HepG2 (cell line): ENCODE measurements around the gene BANP. TPM values are rescaled to one million over a fixed set of nuclear protein-coding genes. Genes with fewer than 3 reads are reported as not detected.
A peak's percentile ranks its signal among the peaks of the same experiment; 100 is the strongest.

ENCODE experiments used
- AHR ChIP-seq: IDR thresholded peaks from 2 replicates; pipeline ENCODE4 v1.6.1; 2018; ENCODE audit warnings: missing genetic modification reagents, missing compliant biosample characterization
- CEBPZ ChIP-seq: IDR thresholded peaks from 2 replicates; pipeline ENCODE4 v1.6.1; 2012; ENCODE audit warnings: low read length, improper control_type of control experiment
- ETV6 ChIP-seq: sonication (generic); formaldehyde crosslinking; conservative IDR thresholded peaks from 2 replicates; pipeline ENCODE4 v1.4.0; 2020; ENCODE audit warnings: missing genetic modification reagents
- FOXO4 ChIP-seq: sonication (generic); formaldehyde crosslinking; conservative IDR thresholded peaks from 2 replicates; pipeline ENCODE4 v1.8.1; 2023; ENCODE audit warnings: missing genetic modification reagents
- HNRNPH1 ChIP-seq: fragments of 200-400 bp; formaldehyde crosslinking; optimal IDR thresholded peaks from 2 replicates; pipeline ENCODE3; 2017; ENCODE audit warnings: mild to moderate bottlenecking, low read depth, low read length
- HNRNPLL ChIP-seq: fragments of 200-400 bp; formaldehyde crosslinking; IDR thresholded peaks from 2 replicates; pipeline ENCODE4 v1.6.1; 2017; ENCODE audit warnings: mild to moderate bottlenecking, low read depth, low read length; ENCODE audit not compliant: poor library complexity, severe bottlenecking
- ISL2 ChIP-seq: sonication (generic); formaldehyde crosslinking; IDR thresholded peaks from 2 replicates; pipeline ENCODE4 v1.5.0; 2020; ENCODE audit warnings: missing genetic modification reagents
- MED13 ChIP-seq: sonication (generic); formaldehyde crosslinking; IDR thresholded peaks from 2 replicates; pipeline ENCODE4 v1.5.0; 2020; ENCODE audit warnings: missing genetic modification reagents
- NFIB ChIP-seq: sonication (generic); formaldehyde crosslinking; IDR thresholded peaks from 2 replicates; pipeline ENCODE4 v1.9.0; 2021; ENCODE audit warnings: missing genetic modification reagents, mild to moderate bottlenecking, borderline replicate concordance
- NR3C1 ChIP-seq: sonication (generic); formaldehyde crosslinking; IDR thresholded peaks from 2 replicates; pipeline ENCODE4 v1.4.0; 2020; ENCODE audit warnings: missing genetic modification reagents
- PLRG1 ChIP-seq: fragments of 450-650 bp; conservative IDR thresholded peaks from 2 replicates; pipeline ENCODE4 v1.6.1; 2016
- PRPF4 ChIP-seq: fragments of 200-400 bp; formaldehyde crosslinking; IDR thresholded peaks from 2 replicates; pipeline ENCODE4 v1.6.1; 2016; ENCODE audit warnings: low read length, low read depth; ENCODE audit not compliant: poor library complexity, severe bottlenecking
- SNAPC4 ChIP-seq: sonication (generic); formaldehyde crosslinking; IDR thresholded peaks from 2 replicates; pipeline ENCODE4 v1.4.0; 2020; ENCODE audit warnings: mild to moderate bottlenecking, missing genetic modification reagents
- ZNF136 ChIP-seq: sonication (generic); formaldehyde crosslinking; IDR thresholded peaks from 2 replicates; pipeline ENCODE4 v1.8.1; 2022; ENCODE audit warnings: low read depth, mild to moderate bottlenecking, moderate library complexity, missing genetic modification reagents
- ZNF180 ChIP-seq: sonication (generic); formaldehyde crosslinking; IDR thresholded peaks from 2 replicates; pipeline ENCODE4 v1.4.0; 2020; ENCODE audit warnings: low read depth, missing genetic modification reagents, borderline replicate concordance
- ZNF556 ChIP-seq: sonication (generic); formaldehyde crosslinking; IDR thresholded peaks from 2 replicates; pipeline ENCODE4 v1.4.0; 2020; ENCODE audit warnings: mild to moderate bottlenecking, missing genetic modification reagents, borderline replicate concordance
- ZNF770 ChIP-seq: sonication (generic); formaldehyde crosslinking; IDR thresholded peaks from 2 replicates; pipeline ENCODE4 v1.5.0; 2020; ENCODE audit warnings: mild to moderate bottlenecking, missing genetic modification reagents
- polyA plus RNA-seq, 8 experiments: library from polyadenylated mRNA; depleted of rRNA in 3 of 8; stranded (reverse) in 7 of 8; unstranded in 1 of 8; fragments of >200 nt; fragmentation: Illumina TruSeq in 4 of 8; extraction: Trizol in 4 of 8; gene quantifications; 2 replicates each; pipeline versions ENCODE4 v1.2.1 to v1.2.3, GENCODE V29; 2011 to 2016; ENCODE audit warnings: low read depth in 4 of 8, missing spikeins in 1 of 8, mixed read lengths in 1 of 8; ENCODE audit not compliant: insufficient read depth in 1 of 8
- total RNA-seq, 5 experiments: library from RNA; depleted of rRNA; stranded (reverse); fragments of >200 nt; fragmentation: Illumina TruSeq; extraction: Trizol; gene quantifications; 2 replicates each; pipeline ENCODE4 v1.2.3, GENCODE V29; 2016; ENCODE audit warnings: low read depth in 1 of 5

The BANP gene
- total and polyA plus RNA-seq, 2 of the 13 experiments (the other 11 are each of a cell fraction or from before 2014, with no cell fraction given): 20.2 to 23.8 TPM

GRCh38 chr16:87949071-87949744, 2.0 kb upstream of the BANP start (continued):
- TF ChIP-seq CEBPZ (no peak), NFIB (no peak), ISL2 (CRISPR knock-in tag) (no peak), ZNF136 (CRISPR knock-in tag) (peak; percentile 69; the same call in 1 of the 2 replicates), ZNF770 (peak; percentile 43; the same call in 1 of the 2 replicates), AHR (CRISPR knock-in tag) (peak; percentile 90; the same call in 1 of the 2 replicates), HNRNPH1 (peak; percentile 18), NR3C1 (CRISPR knock-in tag) (no peak), HNRNPLL (no peak), PRPF4 (no peak), ETV6 (no peak), FOXO4 (CRISPR knock-in tag) (no peak), MED13 (CRISPR knock-in tag) (no peak), PLRG1 (no peak), ZNF180 (CRISPR knock-in tag) (no peak), ZNF556 (CRISPR knock-in tag) (0 out of 2 replicates have a peak, but pooled peaks have one; percentile 39), SNAPC4 (CRISPR knock-in tag) (no peak)
